GM18951 (cell line): ENCODE data around the gene RPS6KA6.

Experiments
- POLR2A ChIP-seq: IDR thresholded peaks from 4 replicates; pipeline ENCODE4 v1.6.1; 2011; ENCODE audit warnings: mild to moderate bottlenecking; ENCODE audit not compliant: insufficient read length, insufficient read depth; ENCODE audit errors: extremely low read depth
- in situ Hi-C: fragments of 300-500 bp; cut with MboI; formaldehyde crosslinking; loops from one replicate; pipeline ENCODE4 v1.12.0; 2022; ENCODE audit warnings: low sequenced_read_pairs, mixed read lengths, inconsistent platforms; ENCODE audit not compliant: unreplicated experiment

The RPS6KA6 gene

GRCh38 chrX:84187533-84188319 lies at the start of gene RPS6KA6:
TSS of gene RPS6KA6 (minus strand) at chrX:84188199. CDS start at chrX:84187899, 300 bp downstream.
- in situ Hi-C loops, result no loop called here
- TF ChIP-seq POLR2A, result no peak

GRCh38 chrX:84224741-84225140 lies 36.7 kb upstream of the RPS6KA6 start:
- no peak for TF ChIP-seq POLR2A
- in situ Hi-C loops, result no loop called here

GRCh38 chrX:84223261-84223660 lies 35.3 kb upstream of the RPS6KA6 start:
- no peak for TF ChIP-seq POLR2A
- in situ Hi-C loops, result no loop called here

GRCh38 chrX:84221181-84221580 lies 33.2 kb upstream of the RPS6KA6 start:
- TF ChIP-seq POLR2A, result no peak
- in situ Hi-C loops, result no loop called here

GRCh38 chrX:84219551-84219950 lies 31.6 kb upstream of the RPS6KA6 start:
- in situ Hi-C loops, result no loop called here
- TF ChIP-seq POLR2A, result no peak

- TF ChIP-seq POLR2A, result no peak
- in situ Hi-C loops, result no loop called here
Measured at GRCh38 chrX:84218726-84219125, 30.7 kb upstream of the RPS6KA6 start.

GRCh38 chrX:84216881-84217280 lies 28.9 kb upstream of the RPS6KA6 start:
- TF ChIP-seq POLR2A, result no peak
- in situ Hi-C loops, result no loop called here

GRCh38 chrX:84216406-84216805 lies 28.4 kb upstream of the RPS6KA6 start:
- in situ Hi-C loops, result no loop called here
- no peak for TF ChIP-seq POLR2A

GRCh38 chrX:84205276-84205675 lies 17.3 kb upstream of the RPS6KA6 start:
- no peak for TF ChIP-seq POLR2A
- in situ Hi-C loops, result no loop called here

GRCh38 chrX:84199688-84200087 lies 11.7 kb upstream of the RPS6KA6 start:
- no peak for TF ChIP-seq POLR2A
- in situ Hi-C loops, result no loop called here

GRCh38 chrX:84197550-84197949 lies 9.6 kb upstream of the RPS6KA6 start:
- TF ChIP-seq POLR2A, result no peak
- in situ Hi-C loops, result no loop called here

GRCh38 chrX:84192006-84192405 lies 4.0 kb upstream of the RPS6KA6 start:
- in situ Hi-C loops, result no loop called here
- no peak for TF ChIP-seq POLR2A

GRCh38 chrX:84189125-84189524 lies 1.1 kb upstream of the RPS6KA6 start:
- TF ChIP-seq POLR2A, result no peak
- in situ Hi-C loops, result no loop called here

- no peak for TF ChIP-seq POLR2A
- in situ Hi-C loops, result no loop called here
Measured at GRCh38 chrX:84188320-84188834, 378 bp upstream of the RPS6KA6 start.
